Activated T-helper 1 cell treated with Interleukin-2 at 50 U/mL for 16 hours (primary cell): ENCODE measurements around the gene SLC36A3.
A peak's percentile ranks its signal among the peaks of the same experiment; 100 is the strongest.
"Not testable (repeated sequence)": the region's sequence is repeated elsewhere in the genome, so short reads cannot be mapped to it uniquely, and the experiment has no call there.

Experiments used
- DNase-seq: peaks from one replicate; pipeline ENCODE4 v3.0.0-alpha.2; 2020; ENCODE audit warnings: low read depth

The SLC36A3 gene

DNA sequence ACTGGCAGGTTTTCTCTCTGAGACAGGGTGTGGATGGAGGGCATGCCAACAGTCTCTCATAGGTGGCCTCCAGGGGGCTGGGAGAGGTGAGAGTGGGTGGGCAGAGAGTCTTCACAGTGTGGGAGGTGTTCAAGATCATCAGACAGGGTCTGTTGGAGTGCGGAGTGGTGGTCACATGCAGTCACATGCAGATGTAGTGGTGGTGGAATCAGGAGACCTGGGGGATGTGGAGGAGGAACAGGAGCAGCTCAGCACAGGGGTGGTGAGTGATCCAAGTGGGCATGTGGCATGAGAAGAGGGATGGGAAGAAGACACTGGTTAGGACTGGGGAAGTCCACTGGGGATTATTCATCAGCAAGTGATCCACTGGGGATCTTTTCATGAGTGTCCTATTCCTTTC lies 44.8 kb downstream of the SLC36A3 start:
- DNase-seq, result no peak

DNA sequence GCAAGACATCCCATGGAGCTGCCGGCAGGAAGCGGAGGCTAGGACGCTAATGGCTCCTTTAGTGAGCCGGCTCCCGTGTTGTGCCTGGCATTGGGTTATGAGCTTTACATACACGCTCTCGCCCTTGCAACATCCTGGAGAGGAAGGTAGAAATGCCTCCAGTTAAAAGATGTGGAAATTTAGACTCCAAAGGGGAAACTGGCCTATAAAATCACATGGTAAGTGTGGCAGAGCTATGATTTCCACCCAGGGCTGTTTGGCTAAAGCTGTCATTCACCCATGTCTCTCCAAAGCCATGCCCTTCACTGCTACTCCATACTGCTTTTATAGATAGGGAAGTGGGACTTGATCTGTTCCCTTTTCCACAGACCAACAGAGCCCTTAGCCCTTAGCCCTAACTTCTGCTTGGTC lies 45.4 kb downstream of the SLC36A3 start:
- DNase-seq, result no peak

DNA sequence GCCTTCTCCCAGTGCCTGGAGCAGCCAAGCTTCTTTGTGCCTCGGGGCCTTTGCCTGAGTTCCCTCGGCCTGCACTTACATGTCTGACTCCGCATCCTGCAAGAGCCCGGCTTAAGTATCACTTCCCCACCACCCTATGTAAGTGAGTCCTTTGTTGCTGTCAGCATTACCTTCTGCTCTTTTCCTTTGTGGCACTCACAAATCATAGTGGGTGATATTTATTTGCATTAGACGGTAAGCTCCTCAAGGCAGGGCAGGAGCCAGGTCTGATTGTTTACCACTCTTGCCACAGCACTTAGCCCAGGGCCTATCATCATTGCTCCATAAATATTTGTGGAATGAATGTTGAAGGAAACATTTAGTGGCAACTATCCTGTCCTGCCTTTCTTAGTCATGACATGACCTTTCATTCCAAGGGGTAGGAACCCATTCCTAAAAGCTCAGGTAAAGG lies 45.8 kb downstream of the SLC36A3 start:
- DNase-seq, result no peak

DNA sequence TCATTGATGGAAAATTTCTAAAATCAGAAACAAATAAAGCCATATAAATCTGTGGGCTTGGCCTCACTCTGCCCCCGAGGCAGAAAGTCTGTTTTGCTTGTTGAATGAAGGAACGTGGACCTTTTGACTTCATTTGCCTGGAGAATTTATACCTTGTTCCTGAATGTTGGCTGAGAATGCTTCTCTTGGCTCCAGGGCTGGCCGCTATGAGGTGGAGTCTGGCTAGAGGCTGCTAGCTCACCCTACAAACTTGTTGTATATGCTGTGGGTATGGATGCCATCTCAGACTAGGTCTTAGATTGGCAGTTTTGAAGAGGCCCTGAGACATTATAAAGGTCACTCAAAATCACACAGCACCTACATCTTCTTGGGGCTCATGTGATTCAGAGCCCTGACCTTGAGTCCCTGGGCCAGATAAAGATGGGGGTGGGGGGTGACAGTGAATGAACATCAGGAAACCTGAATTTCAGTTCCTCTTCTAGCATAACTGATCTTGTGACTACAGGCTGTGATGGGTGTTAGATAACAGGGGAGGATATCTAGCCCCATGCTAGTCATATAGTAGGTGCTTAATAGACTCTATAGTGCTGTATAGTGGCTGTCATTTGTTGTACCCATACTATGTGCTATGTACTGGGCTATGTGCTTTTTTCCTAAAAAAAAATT lies 47.8 kb downstream of the SLC36A3 start:
- no peak for DNase-seq

DNA sequence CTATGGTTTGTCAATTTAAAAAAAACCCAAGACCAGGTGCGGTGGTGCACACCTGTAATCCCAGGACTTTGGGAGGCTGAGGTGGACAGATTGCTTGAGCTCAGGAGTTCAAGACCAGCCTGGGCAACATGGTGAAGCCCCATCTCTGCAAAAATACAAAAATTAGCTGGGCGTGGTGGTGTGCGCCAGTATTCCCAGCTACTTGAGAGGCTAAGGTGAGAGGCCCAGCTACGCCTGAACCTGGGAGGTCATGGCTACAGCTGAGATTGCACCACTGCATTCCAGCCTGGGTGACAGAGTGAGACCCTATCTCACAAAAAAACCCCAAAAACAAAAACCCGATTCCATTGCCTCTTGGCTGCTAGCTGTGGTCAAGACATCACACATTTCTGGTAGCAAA lies 48.6 kb downstream of the SLC36A3 start:
- DNase-seq, result not testable (repeated sequence)

DNA sequence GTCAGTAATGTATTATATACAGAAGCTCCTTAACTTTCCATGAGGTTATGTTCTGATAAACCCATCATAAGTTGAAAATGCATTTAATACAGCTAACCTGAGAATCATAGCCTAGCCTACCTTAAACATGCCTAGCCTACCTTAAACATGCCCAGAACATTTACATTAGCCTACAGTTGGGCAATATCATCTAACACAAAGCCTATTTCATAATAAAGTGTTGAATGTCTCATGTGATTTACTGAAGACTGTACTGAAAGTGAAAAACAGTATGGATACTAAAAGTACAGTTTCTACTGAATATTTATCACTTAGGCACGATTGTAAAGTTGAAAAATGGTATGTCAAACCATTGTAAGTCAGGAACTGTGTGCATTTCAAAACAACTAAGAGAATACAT lies 49.0 kb downstream of the SLC36A3 start:
- DNase-seq, result no peak

DNA sequence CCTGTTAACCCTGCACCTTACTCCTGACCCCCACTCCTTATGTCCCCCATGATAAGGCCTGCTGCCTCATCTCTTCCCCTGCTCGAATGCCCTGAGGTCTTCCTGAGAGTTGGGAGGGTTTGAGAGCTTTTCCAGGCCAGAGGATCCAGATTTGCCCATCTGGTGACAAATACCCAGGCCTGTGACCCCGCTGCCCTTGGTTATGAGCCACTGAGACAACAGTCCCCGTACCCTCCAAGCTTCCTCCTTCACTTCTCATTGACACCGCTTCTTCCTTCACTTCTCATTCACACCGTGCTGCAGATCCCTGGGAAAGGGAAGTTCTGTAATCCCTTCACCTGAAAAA lies 50.0 kb downstream of the SLC36A3 start:
- no peak for DNase-seq

DNA sequence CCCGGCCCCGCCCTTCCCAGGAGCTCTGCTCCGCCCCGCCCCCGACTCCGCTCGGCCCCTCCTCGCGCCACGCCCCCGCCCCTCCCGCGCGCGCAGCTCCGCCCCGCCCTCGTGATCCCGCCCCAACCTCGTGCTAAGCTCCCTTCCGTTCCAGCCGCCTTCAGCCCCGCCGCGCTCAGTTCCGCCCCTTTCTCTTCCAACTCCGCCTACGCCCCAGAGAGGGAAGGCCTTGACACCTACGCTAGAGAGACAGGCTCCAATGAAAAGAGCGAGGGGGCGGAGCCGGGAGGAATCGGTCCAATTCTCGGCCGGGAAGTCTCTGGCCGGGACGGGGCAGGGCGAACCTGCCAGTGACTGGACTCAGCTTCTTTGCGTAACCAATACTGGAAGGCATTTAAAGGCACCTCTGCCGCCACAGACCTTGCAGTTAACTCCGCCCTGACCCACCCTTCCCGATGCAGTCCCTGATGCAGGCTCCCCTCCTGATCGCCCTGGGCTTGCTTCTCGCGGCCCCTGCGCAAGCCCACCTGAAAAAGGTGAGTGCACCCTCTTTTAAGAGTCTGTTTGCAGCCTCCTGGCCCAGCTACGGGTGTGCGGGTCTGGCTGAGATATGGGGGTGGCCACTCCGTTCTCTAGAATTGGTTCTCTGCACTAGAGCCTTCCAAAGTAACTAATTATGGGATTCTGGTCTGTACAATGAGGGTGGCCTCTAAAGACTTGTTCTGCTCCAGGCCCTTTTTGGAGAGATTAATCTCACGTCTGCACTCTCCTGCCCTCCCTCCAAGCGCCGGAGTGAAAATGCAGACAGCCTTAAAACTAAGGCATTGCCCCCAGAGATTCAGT lies 50.6 kb downstream of the SLC36A3 start, which contains the start of gene GM2A:
Gene GM2A (plus strand): TSS at position 424 of the 843 bp plus-strand sequence. CDS start 32 bp downstream, at position 456.
- DNase-seq, result peak; percentile 97

DNA sequence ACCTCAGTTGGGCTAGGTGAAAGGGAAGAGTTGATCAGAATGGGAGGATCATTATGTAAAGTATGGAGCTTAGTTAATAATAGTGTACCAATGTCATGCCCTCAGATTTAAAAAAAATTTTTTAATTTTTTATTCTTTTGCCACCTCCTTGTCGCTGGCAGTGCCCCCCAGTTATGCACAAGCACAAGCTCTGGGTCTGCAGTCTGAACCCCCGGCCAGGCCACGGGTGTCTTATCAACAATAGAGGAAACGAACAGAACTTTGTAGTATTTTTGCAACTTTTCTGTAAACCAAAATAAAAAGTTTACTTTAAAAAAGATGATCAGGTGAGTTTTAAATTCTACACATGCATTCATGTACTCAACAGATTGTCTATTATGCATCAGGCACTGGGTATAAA lies 51.9 kb downstream of the SLC36A3 start:
- DNase-seq, result no peak

DNA sequence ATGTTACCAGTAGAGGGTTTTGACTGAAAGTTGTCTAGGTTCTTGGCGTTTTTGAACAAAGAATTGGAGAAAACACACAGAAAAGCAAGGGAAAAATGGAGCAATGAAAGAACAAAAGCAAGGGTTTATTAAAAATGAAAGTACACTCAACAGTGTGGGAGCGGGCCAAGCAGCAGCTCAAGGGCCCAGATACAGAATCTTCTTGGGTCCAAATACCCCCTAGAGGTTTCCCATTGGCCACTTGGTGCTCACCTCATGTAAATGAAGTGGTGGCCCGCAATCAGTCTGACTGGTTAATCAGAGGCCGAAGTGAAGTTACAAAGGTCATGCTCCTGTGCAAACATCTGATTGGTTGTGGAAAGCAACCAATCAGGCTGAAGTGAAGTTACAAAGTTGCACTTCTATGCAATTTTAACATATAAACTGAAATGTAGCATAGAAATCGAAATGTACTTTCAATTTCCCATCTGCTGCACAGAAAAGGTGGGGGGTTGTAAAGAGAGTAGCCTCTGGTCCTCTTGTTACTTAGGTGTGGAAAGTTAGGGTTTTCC lies 52.5 kb downstream of the SLC36A3 start:
- DNase-seq, result no peak

DNA sequence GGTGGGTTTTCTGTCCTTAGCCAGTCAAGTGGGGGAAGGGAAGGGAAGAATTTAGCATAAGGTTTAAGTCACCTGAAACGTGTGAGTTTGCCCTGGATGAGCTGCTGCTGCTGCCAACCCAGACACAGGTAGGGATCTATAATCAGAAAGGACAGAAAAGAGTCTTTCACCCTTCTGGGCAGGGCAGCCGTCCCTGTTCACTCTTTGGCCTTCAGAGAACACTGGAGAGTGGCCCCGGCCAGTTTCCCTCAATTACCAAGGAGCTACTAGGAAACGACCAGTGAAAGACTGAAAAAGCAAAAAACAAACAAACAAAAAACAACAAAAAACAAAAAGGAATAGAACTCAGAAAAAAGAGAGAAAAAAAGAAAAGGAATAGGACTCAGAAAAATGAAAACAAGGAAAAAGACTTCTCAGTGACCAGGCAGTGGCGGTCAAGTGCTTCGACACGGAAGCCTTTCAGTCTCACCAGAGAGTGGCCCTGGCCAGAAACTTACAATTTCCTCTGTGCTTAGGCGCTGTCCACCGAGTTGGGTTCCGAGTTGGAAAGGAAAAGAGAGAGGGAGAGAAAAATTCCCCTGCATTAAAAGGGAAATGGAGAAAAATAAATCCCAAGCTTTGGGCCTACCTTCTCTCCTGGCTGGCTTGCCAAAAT lies 53.1 kb downstream of the SLC36A3 start:
- no peak for DNase-seq

DNA sequence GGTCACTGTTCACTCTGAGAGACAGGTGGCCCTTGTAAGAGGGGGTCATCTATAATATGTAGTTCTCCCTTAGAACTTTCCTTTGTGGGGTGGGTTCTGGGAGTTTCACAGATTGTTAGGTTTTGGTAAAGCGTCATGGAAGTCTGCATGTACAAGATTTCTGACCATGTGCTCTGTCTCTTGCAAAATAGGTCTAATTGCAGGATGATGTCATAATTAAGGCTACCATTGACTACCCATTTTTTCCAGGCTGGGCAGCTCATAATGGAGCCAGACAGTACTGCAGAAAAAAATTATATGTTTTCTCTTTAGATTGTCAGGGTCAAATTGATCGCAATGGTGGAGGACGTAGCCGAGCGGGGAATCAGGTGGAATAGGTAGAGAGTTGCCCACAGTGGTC lies 54.3 kb downstream of the SLC36A3 start:
- no peak for DNase-seq

DNA sequence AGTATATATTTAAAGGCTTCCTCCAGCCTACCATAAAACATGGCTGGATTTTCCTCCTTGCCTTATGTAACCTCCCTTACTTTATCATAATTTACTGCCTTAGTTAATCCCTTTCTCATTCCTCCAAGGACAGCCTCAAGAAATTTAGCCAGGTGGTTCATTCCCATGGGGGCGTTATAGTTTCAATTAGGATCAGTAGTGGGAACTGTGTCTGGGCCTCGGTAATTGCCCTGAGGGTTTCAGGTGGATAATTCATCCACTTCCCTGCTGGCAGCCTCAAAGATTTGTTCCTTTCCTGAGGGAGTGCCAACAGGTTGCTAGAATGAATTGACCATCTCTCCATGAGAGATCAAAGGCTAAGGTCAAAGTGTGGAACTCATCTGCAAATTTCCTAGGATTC lies 54.9 kb downstream of the SLC36A3 start:
- no peak for DNase-seq

DNA sequence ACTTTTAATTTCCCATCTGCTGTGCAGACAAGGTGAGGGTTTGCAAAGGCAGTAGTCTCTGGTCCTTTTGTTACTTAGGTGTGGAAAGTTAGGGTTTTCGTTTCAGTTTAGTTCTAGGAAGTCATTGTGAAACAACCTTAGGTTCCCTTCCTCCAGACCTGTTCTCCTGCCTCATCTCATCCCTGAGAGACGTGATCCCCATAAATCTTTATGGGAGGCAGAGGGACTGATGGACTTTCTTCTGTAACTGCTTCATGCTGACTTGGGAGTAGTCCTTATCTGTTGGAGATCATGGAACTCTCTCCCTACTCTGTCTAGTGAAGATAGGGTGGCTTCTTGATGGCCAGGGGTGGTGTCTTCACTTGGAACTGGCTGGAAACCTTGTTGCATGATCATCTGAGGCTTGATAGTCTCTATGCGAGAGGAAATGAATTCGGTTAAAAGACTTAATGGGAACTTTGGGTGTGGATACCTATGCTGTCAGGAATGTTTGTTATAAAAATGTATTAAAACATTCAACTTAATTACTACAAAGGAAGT lies 57.8 kb downstream of the SLC36A3 start:
- DNase-seq, result no peak

DNA sequence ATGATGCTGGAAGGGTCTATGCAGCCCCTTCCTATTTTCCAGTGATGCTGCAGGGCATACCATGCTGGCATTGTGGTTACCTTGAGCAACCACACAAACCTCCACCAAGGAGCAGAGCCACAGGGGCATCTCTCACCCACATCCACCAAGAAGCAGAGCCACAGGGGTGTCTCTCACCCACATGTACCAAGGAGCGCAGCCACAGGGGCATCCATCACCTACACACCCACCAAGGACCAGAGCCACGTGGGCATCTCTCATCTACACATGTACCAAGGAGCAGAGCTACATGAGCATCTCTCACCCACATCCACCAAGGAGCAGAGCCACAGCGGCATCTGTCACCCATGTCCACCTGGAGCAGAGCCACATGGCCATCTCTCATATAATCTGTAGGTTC lies 59.4 kb downstream of the SLC36A3 start:
- DNase-seq, result no peak

DNA sequence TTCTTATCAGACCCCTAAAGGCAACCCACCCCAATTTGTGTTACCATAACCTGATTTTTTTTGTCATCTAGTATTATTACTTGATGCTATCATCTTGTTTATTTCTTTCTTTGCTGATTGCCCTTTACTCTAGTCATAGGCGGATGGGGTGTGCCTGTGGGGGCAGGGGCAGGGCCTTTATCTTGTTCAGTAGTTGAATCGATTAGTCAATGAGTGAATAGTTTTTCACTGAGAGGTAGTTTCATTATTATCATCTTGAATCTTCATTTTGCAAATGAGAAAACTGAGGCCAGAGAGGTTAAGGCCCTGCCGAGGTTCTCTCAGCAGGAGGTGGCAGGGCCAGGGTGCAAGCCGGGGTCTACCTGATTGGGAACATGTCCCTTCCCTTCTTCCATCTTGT lies 60.0 kb downstream of the SLC36A3 start:
- no peak for DNase-seq

DNA sequence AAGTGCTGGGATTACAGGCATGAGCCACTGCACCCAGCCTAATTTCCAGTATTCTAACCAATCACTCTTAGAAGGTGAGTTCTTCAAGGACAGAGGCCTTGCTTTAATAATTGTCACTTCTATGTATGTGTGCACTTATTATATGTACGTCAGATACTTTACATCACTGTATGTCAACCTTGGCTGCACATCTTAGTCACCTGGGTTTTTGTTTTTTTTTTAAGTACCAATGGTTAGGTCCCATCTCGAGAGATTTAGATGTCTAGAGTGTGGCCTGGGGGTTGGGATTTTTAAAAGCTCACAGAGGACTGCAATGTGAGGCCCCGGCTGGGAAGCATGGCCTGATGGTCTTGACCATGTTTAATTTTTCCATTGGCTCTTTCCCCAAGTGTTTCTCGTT lies 60.4 kb downstream of the SLC36A3 start:
- no peak for DNase-seq

DNA sequence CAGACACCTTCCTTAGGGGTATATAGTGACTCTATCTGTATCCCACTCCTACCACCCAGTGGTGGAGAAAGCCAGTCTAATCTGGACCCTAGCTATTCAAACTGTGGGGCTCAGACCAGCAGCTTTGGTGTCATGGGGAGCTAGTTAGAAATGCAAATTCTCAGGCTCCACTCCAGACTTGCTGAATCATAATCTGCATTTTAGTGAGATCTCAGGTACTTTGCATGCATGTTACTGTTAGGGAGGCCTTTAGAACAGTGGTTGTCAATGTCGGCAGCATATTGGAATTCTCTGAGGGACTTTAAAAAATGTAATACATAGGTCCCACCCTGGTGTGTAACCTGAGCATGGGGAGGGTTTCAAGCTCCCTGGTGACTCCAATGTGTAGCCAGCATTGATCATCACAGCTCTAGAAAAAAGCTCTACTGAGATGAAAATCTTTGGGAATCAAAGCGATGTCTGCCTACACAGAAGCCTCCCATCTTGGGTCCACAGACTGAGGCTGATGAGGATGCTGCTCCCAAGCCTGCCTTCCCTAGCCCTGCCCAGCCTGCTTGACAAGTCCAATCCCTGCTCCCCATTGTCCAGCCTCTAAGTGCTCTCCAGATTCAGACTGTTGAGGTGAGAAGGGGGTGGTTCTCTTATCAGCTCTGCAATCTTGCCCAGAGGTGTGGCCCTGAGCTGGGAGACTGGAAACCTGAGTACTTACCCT lies 62.5 kb downstream of the SLC36A3 start:
- no peak for DNase-seq

DNA sequence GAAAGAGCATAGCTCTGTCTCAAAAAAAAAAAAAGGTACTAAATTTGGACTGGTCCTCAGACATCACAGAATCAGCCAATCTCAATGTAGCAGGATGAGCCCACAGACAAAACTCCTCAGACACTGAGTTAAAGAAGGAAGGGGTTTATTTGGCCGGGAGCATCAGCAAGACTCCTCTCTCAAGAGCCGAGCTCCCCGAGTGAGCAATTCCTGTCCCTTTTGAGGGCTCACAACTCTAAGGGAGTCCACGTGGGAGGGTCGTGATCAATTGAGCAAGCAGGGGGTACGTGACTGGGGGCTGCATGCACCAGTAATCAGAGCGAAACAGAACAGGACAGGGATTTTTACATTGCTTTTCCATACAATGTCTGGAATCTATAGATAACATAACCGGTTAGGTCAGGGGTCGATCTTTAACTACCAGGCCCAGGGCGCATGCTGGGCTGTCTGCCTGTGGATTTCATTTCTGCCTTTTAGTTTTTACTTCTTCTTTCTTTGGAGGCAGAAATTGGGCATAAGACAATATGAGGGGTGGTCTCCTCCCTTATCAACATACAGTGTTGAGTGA lies 63.2 kb downstream of the SLC36A3 start:
- not testable (repeated sequence) for DNase-seq

DNA sequence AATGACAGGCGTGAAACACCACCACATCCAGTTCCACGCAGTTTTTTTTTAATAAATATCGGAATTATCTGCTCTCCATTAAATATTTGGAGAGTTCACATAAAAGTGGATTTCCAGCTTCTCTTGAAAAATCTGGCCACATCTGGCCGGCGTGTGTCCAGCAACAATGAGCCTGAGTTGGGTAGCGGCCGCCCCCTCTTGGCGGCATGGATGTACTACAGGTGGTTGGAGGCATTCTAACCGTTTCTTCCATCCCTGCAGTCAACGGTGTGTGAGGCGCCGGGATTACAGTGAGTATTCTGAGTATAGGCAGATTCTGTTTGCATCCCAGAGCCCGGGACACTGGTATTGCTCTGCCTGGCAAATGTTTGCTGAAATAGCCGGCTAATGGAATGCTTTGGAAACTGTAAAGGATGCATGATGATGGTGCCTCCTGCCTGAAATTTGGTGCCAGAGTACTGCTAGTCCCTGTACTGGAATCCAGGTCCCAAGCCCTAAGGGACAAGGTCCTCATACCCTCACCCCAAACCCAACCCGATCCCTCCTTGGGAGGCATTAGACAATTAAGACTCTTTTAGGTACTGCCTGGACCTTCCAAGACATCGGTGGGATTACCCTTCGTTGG lies 64.2 kb downstream of the SLC36A3 start:
- DNase-seq, result no peak

DNA sequence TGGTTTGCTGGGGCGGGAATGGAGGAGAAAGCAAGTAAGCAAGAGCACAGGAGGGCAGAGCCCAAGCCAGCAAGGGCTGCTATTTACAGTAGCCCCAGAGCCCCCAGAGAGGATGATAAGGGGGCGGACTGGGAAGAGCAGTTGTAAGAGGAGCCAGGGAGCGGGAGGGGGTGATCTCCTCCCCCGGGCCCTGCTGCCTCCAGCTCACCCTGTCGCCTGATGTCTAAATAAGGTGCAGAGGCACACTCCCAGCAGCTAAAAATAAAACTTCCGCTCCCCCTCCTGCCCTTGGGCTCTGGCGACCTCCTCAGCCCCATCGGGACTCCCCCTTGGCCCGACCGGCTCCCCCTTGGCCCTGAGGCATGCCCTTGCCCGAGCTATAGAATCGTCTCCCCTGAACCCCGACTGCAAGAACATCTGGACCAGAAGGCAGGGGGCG lies 65.2 kb downstream of the SLC36A3 start:
- DNase-seq, result no peak
